ENCODE results near the gene PDCD7.

GRCh38 chr15:65085990-65086679 is 47.5 kb downstream of the PDCD7 start:
- TF ChIP-seq, protein P1, sequence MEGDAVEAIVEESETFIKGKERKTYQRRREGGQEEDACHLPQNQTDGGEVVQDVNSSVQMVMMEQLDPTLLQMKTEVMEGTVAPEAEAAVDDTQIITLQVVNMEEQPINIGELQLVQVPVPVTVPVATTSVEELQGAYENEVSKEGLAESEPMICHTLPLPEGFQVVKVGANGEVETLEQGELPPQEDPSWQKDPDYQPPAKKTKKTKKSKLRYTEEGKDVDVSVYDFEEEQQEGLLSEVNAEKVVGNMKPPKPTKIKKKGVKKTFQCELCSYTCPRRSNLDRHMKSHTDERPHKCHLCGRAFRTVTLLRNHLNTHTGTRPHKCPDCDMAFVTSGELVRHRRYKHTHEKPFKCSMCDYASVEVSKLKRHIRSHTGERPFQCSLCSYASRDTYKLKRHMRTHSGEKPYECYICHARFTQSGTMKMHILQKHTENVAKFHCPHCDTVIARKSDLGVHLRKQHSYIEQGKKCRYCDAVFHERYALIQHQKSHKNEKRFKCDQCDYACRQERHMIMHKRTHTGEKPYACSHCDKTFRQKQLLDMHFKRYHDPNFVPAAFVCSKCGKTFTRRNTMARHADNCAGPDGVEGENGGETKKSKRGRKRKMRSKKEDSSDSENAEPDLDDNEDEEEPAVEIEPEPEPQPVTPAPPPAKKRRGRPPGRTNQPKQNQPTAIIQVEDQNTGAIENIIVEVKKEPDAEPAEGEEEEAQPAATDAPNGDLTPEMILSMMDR (IDR thresholded peaks at IDR 0.05 in 8 of 11, conservative IDR thresholded peaks at IDR 0.05 in 3 of 11): peak in 3 of 11 experiments; percentile 11 to 33 (median 14)
- TF ChIP-seq POLR2AphosphoS5 (IDR thresholded peaks at IDR 0.05) (no peak), POLR2A (IDR thresholded peaks at IDR 0.05) (no peak)
